ENCODE measurements around the gene ROCK2. TPM values are rescaled to one million over a fixed set of nuclear protein-coding genes. Genes with fewer than 3 reads are reported as not detected.
A peak's percentile ranks its signal among the peaks of the same experiment; 100 is the strongest.

ROCK2 gene
- total and polyA plus RNA-seq, 2 of the 8 experiments (the other 6 are each of a cell fraction or from before 2014, with no cell fraction given): 2.7 to 29.0 TPM

GRCh38 chr2:11352781-11353537 is 8.5 kb upstream of the ROCK2 start:
- Histone ChIP-seq H2BK120ac (replicated peaks; ENCODE audit: low read depth, low read length) (no peak overlapping the region), H3K4me1 (replicated peaks in 1 of 4; ENCODE audit: control insufficient read depth in 3 of 4, insufficient read depth in 4 of 4, low read length in 3 of 4) (no peaks in the 10 kb centered on the region; a peak in 1 of 7 replicates), H3K14ac (ENCODE audit: insufficient read length) (no peak overlapping the region), H2AFZ (ENCODE audit: low read length) (peak overlapping the region; percentile 59; the same call in 1 of the 2 replicates), H4K91ac (replicated peaks; ENCODE audit: insufficient read length, low read length) (no peak overlapping the region), H3K18ac (ENCODE audit: extremely low read depth, low read length) (no peak overlapping the region), H3K79me2 (ENCODE audit: control insufficient read depth in 1 of 2, insufficient read depth in 2 of 2, low read length in 2 of 2) (no peaks in the 10 kb centered on the region), H2BK12ac (ENCODE audit: low read depth, low read length) (no peak overlapping the region), H4K8ac (ENCODE audit: extremely low read depth, insufficient read depth, low read length) (no peak overlapping the region), H3K27ac (ENCODE audit: low read depth, low read length) (no peak overlapping the region), H3K4me2 (ENCODE audit: insufficient read depth in 1 of 2, low read depth in 2 of 2, low read length in 2 of 2) (no peak overlapping the region), H3K27me3 (replicated peaks in 1 of 4; ENCODE audit: control insufficient read depth in 3 of 4, extremely low read depth in 1 of 4, insufficient read depth in 3 of 4, low read length in 3 of 4) (no peaks in the 10 kb centered on the region; a peak in 1 of 7 replicates), H3K56ac (replicated peaks; ENCODE audit: insufficient read length, low read depth, low read length) (no peak overlapping the region), H4K5ac (ENCODE audit: insufficient read length, low read depth, low read length) (no peak overlapping the region), H3K4ac (replicated peaks; ENCODE audit: insufficient read length, low read depth, low read length) (no peak overlapping the region), H3K9me3 (ENCODE audit: insufficient read depth in 2 of 2, low read depth in 1 of 2, low read length in 1 of 2) (no peaks in the 10 kb centered on the region), H3K4me3 (ENCODE audit: extremely low read depth in 1 of 4, insufficient read depth in 2 of 4, low read depth in 3 of 4, low read length in 4 of 4) (no peak overlapping the region), H3K36me3 (ENCODE audit: control insufficient read depth in 2 of 4, insufficient read depth in 4 of 4, low read length in 3 of 4) (no peaks in the 10 kb centered on the region), H2BK5ac (ENCODE audit: low read depth, low read length) (no peak overlapping the region), H3K9ac (replicated peaks in 1 of 4; ENCODE audit: extremely low read depth in 1 of 4, low read depth in 3 of 4, low read length in 3 of 4) (no peak overlapping the region), H2BK20ac (ENCODE audit: low read length) (no peak overlapping the region), H4K20me1 (replicated peaks in 1 of 2; ENCODE audit: control insufficient read depth in 1 of 2, insufficient read depth in 2 of 2, low read length in 2 of 2) (no peaks in the 10 kb centered on the region), H2AK5ac (ENCODE audit: low read depth, low read length) (no peak overlapping the region), H3K23ac (ENCODE audit: insufficient read length) (no peak overlapping the region), H3K79me1 (ENCODE audit: low read depth, low read length) (no peaks in the 10 kb centered on the region), H3K23me2 (ENCODE audit: low read depth, low read length) (no peaks in the 10 kb centered on the region), H2BK15ac (ENCODE audit: low read length) (peak overlapping the region; percentile 46; the same call in 1 of the 2 replicates)
- ChIA-PET CTCF (ENCODE audit: partially characterized antibody) (interaction anchor here (1.1 kb wide), 1 partner anchor 290 kb away, joined by 4 read pairs; no protein-coding TSS in a partner anchor), POLR2A (ENCODE audit: partially characterized antibody) (no interaction called here)
- no peak for DNase-seq (ENCODE audit: low read depth in 1 of 2, low spot score in 2 of 2)
- 91% methylated on average over 10 of the region's 10 CpGs; no CpG with 5 or more reads in 1 of the 2 experiments for WGBS, 2 experiments (ENCODE audit: extremely low coverage in 1 of 2, insufficient coverage in 1 of 2, insufficient read length in 1 of 2, insufficient replicate concordance in 2 of 2, low coverage in 1 of 2, low lambda C conversion rate in 2 of 2, missing lambda C conversion rate in 1 of 2)
- FAIRE-seq: no peak
- no peak for TF ChIP-seq FOSL1 (IDR thresholded peaks at IDR 0.05; ENCODE audit: insufficient read depth, low read depth, low read length)
- no peak for TF ChIP-seq SP1 (IDR thresholded peaks at IDR 0.05; ENCODE audit: low read depth, low read length)
- TF ChIP-seq RNF2 (IDR thresholded peaks at IDR 0.05; ENCODE audit: borderline replicate concordance, low read depth, low read length, missing control alignments, poor library complexity, severe bottlenecking): no peak
- TF ChIP-seq BACH1 (IDR thresholded peaks at IDR 0.05; ENCODE audit: low read length): no peak
- no peak for TF ChIP-seq ASH2L (IDR thresholded peaks at IDR 0.05; ENCODE audit: low read length)
- no peak for TF ChIP-seq SRF (IDR thresholded peaks at IDR 0.05; ENCODE audit: low read depth, low read length)
- no peak for TF ChIP-seq CTCF (IDR thresholded peaks at IDR 0.05; ENCODE audit: control extremely low read depth in 1 of 3, insufficient read depth in 1 of 3, low read depth in 1 of 3, low read length in 3 of 3)
- no peak for TF ChIP-seq JUN (IDR thresholded peaks at IDR 0.05; ENCODE audit: low read depth, low read length)
- TF ChIP-seq EP300 (IDR thresholded peaks at IDR 0.05; ENCODE audit: borderline replicate concordance in 1 of 2, low read depth in 2 of 2, low read length in 2 of 2): no peak
- no peak for TF ChIP-seq TBP (IDR thresholded peaks at IDR 0.05; ENCODE audit: low read depth, low read length)

Data from H1 (cell line).